MM.1S (cell line): Measurements from ENCODE around the gene FOXN4.

ENCODE experiments used
- CTCF ChIP-seq: fragments of 300-600 bp; sonication (generic); IDR thresholded peaks from 2 replicates; pipeline ENCODE4 v1.5.1; 2016; ENCODE audit warnings: antibody characterized with exemption, low read length, mixed read lengths
- EZH2 ChIP-seq: fragments of 300-600 bp; sonication (generic); optimal IDR thresholded peaks from 2 replicates; pipeline ENCODE3; 2017; ENCODE audit warnings: low read depth, mild to moderate bottlenecking, antibody characterized with exemption, low read length, mixed read lengths

GRCh38 chr12:109263439-109263838 is 45.6 kb downstream of the FOXN4 start:
- TF ChIP-seq CTCF (no peak), EZH2 (no peak)
